Ishikawa (cell line): ENCODE results near the gene TMEM141.

Source experiments
- CREB1 ChIP-seq: IDR thresholded peaks from 2 replicates; pipeline ENCODE4 v1.6.1; 2012; ENCODE audit warnings: low read depth
- EGR1 ChIP-seq: IDR thresholded peaks from 2 replicates; pipeline ENCODE4 v1.6.1; 2012
- EP300 ChIP-seq: IDR thresholded peaks from 2 replicates; pipeline ENCODE4 v1.6.1; 2012; ENCODE audit warnings: borderline replicate concordance
- FOXM1 ChIP-seq: IDR thresholded peaks from 2 replicates; pipeline ENCODE4 v1.6.1; 2012; ENCODE audit warnings: low read depth, borderline replicate concordance
- MAX ChIP-seq: IDR thresholded peaks from 2 replicates; pipeline ENCODE4 v1.6.1; 2012
- RAD21 ChIP-seq: IDR thresholded peaks from 2 replicates; pipeline ENCODE4 v1.6.1; 2012; ENCODE audit warnings: low read depth
- REST ChIP-seq: IDR thresholded peaks from 2 replicates; pipeline ENCODE4 v1.6.1; 2012; ENCODE audit warnings: low read depth, mild to moderate bottlenecking
- TAF1 ChIP-seq: IDR thresholded peaks from 2 replicates; pipeline ENCODE4 v1.6.1; 2012; ENCODE audit warnings: low read depth, mild to moderate bottlenecking
- TCF12 ChIP-seq: IDR thresholded peaks from 2 replicates; pipeline ENCODE4 v1.6.1; 2012; ENCODE audit warnings: low read depth
- USF1 ChIP-seq: IDR thresholded peaks from 2 replicates; pipeline ENCODE4 v1.6.1; 2012
- YY1 ChIP-seq: IDR thresholded peaks from 2 replicates; pipeline ENCODE4 v1.6.1; 2012; ENCODE audit warnings: low read depth

- TF ChIP-seq CREB1 (no peak), USF1 (no peak), MAX (no peak), RAD21 (no peak), TAF1 (no peak), TCF12 (no peak), EGR1 (no peak), REST (no peak), EP300 (no peak), YY1 (no peak), FOXM1 (no peak)
These were observed 8.1 kb downstream of the TMEM141 start for GRCh38 chr9:136799079-136799853.
